K562 (cell line): ENCODE measurements around the gene ATP9A. TPM values are rescaled to one million over a fixed set of nuclear protein-coding genes. Genes with fewer than 3 reads are reported as not detected.

ENCODE experiments used
- ATAC-seq: fragments of 200-7000 bp; cut with Tn5 transposase; 3 replicates; pipeline ENCODE4 v1.9.1; 2020; ENCODE audit warnings: moderate library complexity
- BruUV-seq: library from RNA; stranded (reverse); fragments of 400-500 nt; replicated peaks from 2 replicates; lab custom pipeline; 2021; lab: Mats Ljungman, UMichigan
- CTCF ChIA-PET: fragments of 300-600 bp; formaldehyde crosslinking; extraction: SDS; loops from one replicate; lab custom pipeline; 2021; ENCODE audit warnings: low intra/inter-chr PET ratio; lab: Yijun Ruan, JAX
- POLR2A ChIA-PET: fragments of 300-600, 350-650 bp; sonication (Branson Sonifier 250); formaldehyde crosslinking; extraction: SDS; loops from one replicate; lab custom pipeline; 2021; ENCODE audit warnings: antibody characterized with exemption, inconsistent platforms; lab: Yijun Ruan, JAX
- DNase-seq, 4 experiments: peaks; one replicate each; pipeline versions ENCODE4 v3.0.0 to v3.0.0-alpha.2; 2011 to 2018; ENCODE audit warnings: low spot score in 3 of 4, mixed read lengths in 3 of 4; ENCODE audit errors: extremely low read depth in 1 of 4
- FAIRE-seq: peaks from 2 replicates; lab custom pipeline; 2011; peaks lifted over from hg19 to GRCh38; lab: Jason Lieb, UNC
- H2AFZ ChIP-seq: 2 replicates; pipeline ENCODE4 v1.6.0; 2011; ENCODE audit warnings: low read depth, low read length, control low read depth, inconsistent platforms
- H3K27ac ChIP-seq: fragments of 200-600 bp; 3 replicates; pipeline ENCODE4 v1.8.0; 2011; ENCODE audit warnings: low read depth, mild to moderate bottlenecking, control low read depth, inconsistent platforms, low read length, moderate library complexity, mixed read lengths; ENCODE audit errors: extremely low read depth
- H3K27me3 ChIP-seq, 2 experiments: fragments of 300-600 bp in 1 of 2; 2 replicates in 1 of 2; 3 replicates in 1 of 2; pipeline versions ENCODE4 v1.6.0 to v1.8.0; 2011; ENCODE audit warnings: inconsistent platforms in 2 of 2, low read length in 2 of 2, mild to moderate bottlenecking in 1 of 2, mixed read lengths in 1 of 2, moderate library complexity in 1 of 2; ENCODE audit not compliant: control insufficient read depth in 2 of 2, insufficient read depth in 2 of 2
- H3K36me3 ChIP-seq: fragments of 300-600 bp; 3 replicates; pipeline ENCODE4 v1.8.0; 2011; ENCODE audit warnings: mild to moderate bottlenecking, low read length, inconsistent platforms; ENCODE audit not compliant: control insufficient read depth, insufficient read depth
- H3K4me1 ChIP-seq, 2 experiments: fragments of 200-600 bp in 1 of 2; replicated peaks in 1 of 2; 2 replicates in 1 of 2; 3 replicates in 1 of 2; pipeline versions ENCODE4 v1.5.1 to v1.8.0; 2011; ENCODE audit warnings: inconsistent platforms in 2 of 2, low read length in 2 of 2, mild to moderate bottlenecking in 1 of 2, mixed read lengths in 1 of 2, moderate library complexity in 1 of 2; ENCODE audit not compliant: control insufficient read depth in 2 of 2, insufficient read depth in 2 of 2
- H3K4me2 ChIP-seq: 2 replicates; pipeline ENCODE4 v1.6.1; 2011; ENCODE audit warnings: low read length, control low read depth, inconsistent platforms, mixed read lengths; ENCODE audit not compliant: insufficient read depth
- H3K4me3 ChIP-seq: fragments of 200-600 bp; sonication (generic), shearing (Covaris generic); 2 replicates; pipeline ENCODE4 v1.5.1; 2016; ENCODE audit warnings: control low read depth, inconsistent platforms
- H3K79me2 ChIP-seq: fragments of 200-600 bp; 3 replicates; pipeline ENCODE4 v1.8.0; 2011; ENCODE audit warnings: low read length, inconsistent platforms; ENCODE audit not compliant: control insufficient read depth, insufficient read depth
- H3K9ac ChIP-seq, 2 experiments: 2 replicates each; pipeline versions ENCODE4 v1.6.0 to v1.6.1; 2011; ENCODE audit warnings: low read depth in 2 of 2, low read length in 2 of 2, control low read depth in 1 of 2, inconsistent platforms in 1 of 2, mild to moderate bottlenecking in 1 of 2, mixed read lengths in 1 of 2; ENCODE audit not compliant: insufficient read depth in 1 of 2
- H3K9me1 ChIP-seq: one replicate; pipeline ENCODE4 v1.6.0; 2011; ENCODE audit warnings: inconsistent platforms, mild to moderate bottlenecking, low read length, moderate library complexity; ENCODE audit not compliant: control insufficient read depth, insufficient read depth
- H3K9me3 ChIP-seq: replicated peaks from 2 replicates; pipeline ENCODE4 v1.5.1; 2011; ENCODE audit warnings: low read depth, low read length, inconsistent platforms; ENCODE audit not compliant: control insufficient read depth, insufficient read depth
- H4K20me1 ChIP-seq: replicated peaks from 2 replicates; pipeline ENCODE4 v1.6.1; 2011; ENCODE audit warnings: low read length, inconsistent platforms, mixed read lengths; ENCODE audit not compliant: control insufficient read depth, insufficient read depth
- RNF2 ChIP-seq: sonication (generic); IDR thresholded peaks from 2 replicates; pipeline ENCODE4 v1.6.1; 2016
- STAG1 ChIP-seq: sonication (generic); formaldehyde crosslinking; IDR thresholded peaks from 2 replicates; pipeline ENCODE4 v1.5.0; 2020; ENCODE audit warnings: missing genetic modification reagents, borderline replicate concordance
- ZFP36 ChIP-seq: fragments of 150-350 bp; IDR thresholded peaks from 2 replicates; pipeline ENCODE4 v1.6.1; 2018; ENCODE audit warnings: low read length, low read depth; ENCODE audit not compliant: partially characterized antibody
- ZNF280A ChIP-seq: fragments of 450-650 bp; IDR thresholded peaks from 2 replicates; pipeline ENCODE4 v1.6.1; 2018; ENCODE audit warnings: mild to moderate bottlenecking, low read depth; ENCODE audit not compliant: partially characterized antibody
- WGBS: fragments of 100-300 bp; shearing (Covaris generic); methylation state at CpG from one replicate; pipeline ENCODE4 v1.1.6; 2016; ENCODE audit warnings: low coverage, mixed read lengths; ENCODE audit not compliant: insufficient coverage; ENCODE audit errors: missing lambda C conversion rate; 5-methylcytosine and 5-hydroxymethylcytosine counted together
- in situ Hi-C: fragments of 300-500 bp; cut with MboI; formaldehyde crosslinking; loops from 4 replicates; pipeline ENCODE4 v1.15.0; 2018; ENCODE audit warnings: inconsistent platforms, mixed read lengths
- intact Hi-C: fragments of 100-400 bp; cut with micrococcal nuclease; formaldehyde crosslinking; loops from 2 replicates; pipeline ENCODE4 v1.14.2; 2022
- polyA plus RNA-seq, 8 experiments: library from polyadenylated mRNA; depleted of rRNA in 4 of 8; stranded (reverse) in 5 of 8; unstranded in 3 of 8; fragments of >200 nt; fragmentation: Nextera tagmentation in 2 of 8; fragmentation: Illumina TruSeq in 1 of 8; extraction: Ambion mirVana in 2 of 8; extraction: Trizol in 1 of 8; gene quantifications; 2 replicates each; pipeline versions ENCODE4 v1.2.1 to v1.2.3, GENCODE V29; 2011 to 2014; ENCODE audit warnings: inconsistent platforms in 1 of 8, missing spikeins in 1 of 8
- total RNA-seq, 7 experiments: library from RNA; depleted of rRNA in 6 of 7; stranded (reverse); fragments of >200 nt in 6 of 7; fragmentation: Illumina TruSeq in 2 of 7; extraction: Trizol in 2 of 7; gene quantifications; 2 replicates each; pipeline versions ENCODE4 v1.2.1 to v1.2.3, GENCODE V29; 2011 to 2021; ENCODE audit warnings: low replicate concordance in 1 of 7

Gene ATP9A
- total and polyA plus RNA-seq, 9 of the 15 experiments (the other 6 are each of a cell fraction or from before 2014, with no cell fraction given) = 0.18 to 0.62 (median 0.29) TPM

DNA sequence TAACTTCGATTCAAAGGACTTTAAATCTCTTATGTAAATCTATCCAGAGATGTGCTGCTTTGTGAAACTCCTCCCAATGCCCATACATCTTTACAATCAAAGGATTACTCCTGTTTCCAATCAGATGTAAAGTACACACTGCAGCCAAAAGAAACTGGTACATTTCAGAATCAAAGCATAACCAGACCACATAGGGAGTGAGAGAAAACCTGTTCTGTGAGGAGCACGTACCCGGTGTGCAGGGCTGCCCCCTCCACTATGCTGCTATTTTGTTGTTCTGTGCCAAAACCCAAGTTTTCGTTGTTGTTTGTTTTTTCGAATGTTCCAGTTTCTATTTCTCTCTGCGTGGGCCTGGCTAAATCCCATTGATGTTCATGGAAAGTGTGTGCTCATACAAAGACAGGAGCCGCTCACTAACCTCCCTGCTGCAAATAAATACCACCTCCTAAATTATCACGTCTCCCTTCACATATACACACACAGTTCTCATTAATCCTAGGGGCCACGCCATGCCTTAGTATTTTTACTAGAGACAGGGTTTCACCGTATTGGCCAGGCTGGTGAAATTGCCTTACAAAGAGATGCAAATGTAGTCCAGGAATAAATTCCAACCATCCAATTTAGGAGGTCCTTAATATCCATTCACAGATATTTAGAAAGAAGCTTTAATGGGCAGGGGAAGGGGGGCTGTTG is 52.9 kb downstream of the ATP9A start:
- 2% methylated on average over 10 of the region's 10 CpGs for WGBS
- Histone ChIP-seq H3K79me2 (no peaks in the 10 kb centered on the region), H3K27ac (no peak overlapping the region), H4K20me1 (0 out of 2 replicates have a peak, but pooled peaks cover 2% of the 10 kb centered on the region), H2AFZ (no peak overlapping the region), H3K36me3 (no peaks in the 10 kb centered on the region), H3K9ac (no peak overlapping the region), H3K9me1 (no peaks in the 10 kb centered on the region), H3K4me1 (peaks cover 0 to 4% of the 10 kb centered on the region in 2 experiments; a peak in 1 of 5 replicates), H3K27me3 (peaks cover 17 to 22% of the 10 kb centered on the region in 2 experiments; a peak in 4 of 5 replicates), H3K4me2 (no peak overlapping the region), H3K9me3 (no peaks in the 10 kb centered on the region), H3K4me3 (no peak overlapping the region)
- in situ Hi-C loops = no loop called here
- POLR2A ChIA-PET = interaction anchor here (0.6 to 0.7 kb wide), 2 partner anchors 388 to 530 kb away, joined by 3 read pairs; no protein-coding TSS in a partner anchor
- FAIRE-seq = no peak
- no peak for DNase-seq
- TF ChIP-seq ZNF280A (no peak), STAG1 (CRISPR knock-in tag) (no peak), ZFP36 (peak; percentile 45), RNF2 (peak; percentile 20; the same call in 1 of the 2 replicates)
- CTCF ChIA-PET = no interaction called here
- intact Hi-C loops = no loop called here
- no TSS peak for BruUV-seq
- ATAC-seq = no peak
